IMR-90 (cell line): ENCODE measurements around the gene DGKD. TPM values are rescaled to one million over a fixed set of nuclear protein-coding genes. Genes with fewer than 3 reads are reported as not detected.

Experiments used
- ATAC-seq: fragments of 200-7000 bp; cut with Tn5 transposase; 2 replicates; pipeline ENCODE4 v1.9.1; 2020; ENCODE audit warnings: low read depth, mild to moderate bottlenecking, moderate library complexity
- BruUV-seq: library from RNA; stranded (reverse); fragments of 400-500 nt; replicated peaks from 2 replicates; lab custom pipeline; 2021; lab: Mats Ljungman, UMichigan
- CTCF ChIA-PET: fragments of 300-600 bp; formaldehyde crosslinking; extraction: SDS; loops from one replicate; lab custom pipeline; 2021; ENCODE audit warnings: antibody characterized with exemption; lab: Yijun Ruan, JAX
- POLR2A ChIA-PET: fragments of 300-600 bp; sonication (Branson Sonifier 250); formaldehyde crosslinking; loops from one replicate; lab custom pipeline; 2022; ENCODE audit warnings: antibody characterized with exemption; ENCODE audit not compliant: unreplicated experiment; lab: Charles Lee
- DNase-seq: peaks from one replicate; pipeline ENCODE4 v3.0.0; 2013
- H2AFZ ChIP-seq: replicated peaks from 2 replicates; pipeline ENCODE3; 2013; ENCODE audit warnings: low read length, mild to moderate bottlenecking; ENCODE audit not compliant: poor library complexity
- H2AK5ac ChIP-seq: 2 replicates; pipeline ENCODE4 v1.6.1; 2013; ENCODE audit warnings: low read depth, low read length, inconsistent platforms
- H2AK9ac ChIP-seq: replicated peaks from 2 replicates; pipeline ENCODE3; 2013; ENCODE audit warnings: mild to moderate bottlenecking, low read depth, low read length, moderate library complexity; ENCODE audit not compliant: poor library complexity
- H2BK120ac ChIP-seq: 2 replicates; pipeline ENCODE4 v1.6.1; 2013; ENCODE audit warnings: low read depth, low read length, inconsistent platforms
- H2BK15ac ChIP-seq: 3 replicates; pipeline ENCODE4 v1.6.1; 2013; ENCODE audit warnings: low read depth, low read length, inconsistent platforms
- H2BK20ac ChIP-seq: 2 replicates; pipeline ENCODE4 v1.6.1; 2013; ENCODE audit warnings: low read depth, mild to moderate bottlenecking, inconsistent platforms, low read length, moderate library complexity
- H2BK5ac ChIP-seq: 2 replicates; pipeline ENCODE4 v1.6.1; 2013; ENCODE audit warnings: mild to moderate bottlenecking, low read depth, low read length, inconsistent platforms; ENCODE audit not compliant: poor library complexity, severe bottlenecking
- H3K14ac ChIP-seq: replicated peaks from 2 replicates; pipeline ENCODE4 v1.6.1; 2013; ENCODE audit warnings: low read depth, low read length, inconsistent platforms
- H3K18ac ChIP-seq: 2 replicates; pipeline ENCODE4 v1.6.1; 2013; ENCODE audit warnings: low read depth, low read length, control low read depth
- H3K23ac ChIP-seq: 2 replicates; pipeline ENCODE4 v1.6.1; 2013; ENCODE audit warnings: low read depth, low read length, inconsistent platforms
- H3K27ac ChIP-seq: 2 replicates; pipeline ENCODE4 v1.5.1; 2013; ENCODE audit warnings: mild to moderate bottlenecking, control low read depth, low read length; ENCODE audit not compliant: insufficient read depth
- H3K27me3 ChIP-seq: 2 replicates; pipeline ENCODE4 v1.6.1; 2013; ENCODE audit warnings: low read length; ENCODE audit not compliant: control insufficient read depth, insufficient read depth
- H3K36me3 ChIP-seq: 2 replicates; pipeline ENCODE4 v1.6.1; 2013; ENCODE audit warnings: low read length, mixed read lengths; ENCODE audit not compliant: control insufficient read depth, insufficient read depth
- H3K4ac ChIP-seq: 2 replicates; pipeline ENCODE4 v1.6.1; 2013; ENCODE audit warnings: low read depth, low read length, inconsistent platforms
- H3K4me1 ChIP-seq: 2 replicates; pipeline ENCODE4 v1.6.1; 2013; ENCODE audit warnings: low read length, mixed read lengths; ENCODE audit not compliant: control insufficient read depth, insufficient read depth
- H3K4me2 ChIP-seq: 2 replicates; pipeline ENCODE4 v1.6.1; 2013; ENCODE audit warnings: low read depth, mild to moderate bottlenecking, control low read depth, low read length, moderate library complexity
- H3K4me3 ChIP-seq: 2 replicates; pipeline ENCODE4 v1.5.1; 2013; ENCODE audit warnings: low read depth, mild to moderate bottlenecking, control low read depth, low read length, moderate library complexity; ENCODE audit not compliant: insufficient read depth
- H3K56ac ChIP-seq: 2 replicates; pipeline ENCODE4 v1.6.1; 2013; ENCODE audit warnings: low read length, inconsistent platforms; ENCODE audit not compliant: insufficient read depth; ENCODE audit errors: extremely low read depth
- H3K79me1 ChIP-seq, 2 experiments: 2 replicates each; pipeline ENCODE4 v1.6.1; 2013; ENCODE audit warnings: low read length in 2 of 2, inconsistent platforms in 1 of 2, low read depth in 1 of 2
- H3K9ac ChIP-seq: 2 replicates; pipeline ENCODE4 v1.6.1; 2013; ENCODE audit warnings: low read depth, low read length, control low read depth
- H3K9me1 ChIP-seq: 2 replicates; pipeline ENCODE4 v1.6.1; 2013; ENCODE audit warnings: low read length, inconsistent platforms; ENCODE audit not compliant: insufficient read depth
- H3K9me3 ChIP-seq: 2 replicates; pipeline ENCODE4 v1.6.1; 2013; ENCODE audit warnings: low read length; ENCODE audit not compliant: control insufficient read depth, insufficient read depth
- H4K20me1 ChIP-seq: 2 replicates; pipeline ENCODE4 v1.6.1; 2013; ENCODE audit warnings: low read length, inconsistent platforms; ENCODE audit not compliant: insufficient read depth
- H4K5ac ChIP-seq: 2 replicates; pipeline ENCODE4 v1.6.1; 2013; ENCODE audit warnings: mild to moderate bottlenecking, low read depth, low read length, control low read depth
- H4K8ac ChIP-seq, 2 experiments: 2 replicates each; pipeline ENCODE4 v1.6.1; 2013; ENCODE audit warnings: low read depth in 2 of 2, low read length in 2 of 2, control low read depth in 1 of 2, inconsistent platforms in 1 of 2
- H4K91ac ChIP-seq: 2 replicates; pipeline ENCODE4 v1.6.1; 2013; ENCODE audit warnings: low read depth, low read length, inconsistent platforms; ENCODE audit not compliant: insufficient read depth
- CTCF ChIP-seq: conservative IDR thresholded peaks from 2 replicates; pipeline ENCODE4 v1.5.1; 2012; ENCODE audit warnings: mild to moderate bottlenecking, low read depth, low read length, improper control_type of control experiment
- ELK1 ChIP-seq: fragments of 150-350 bp; IDR thresholded peaks from 2 replicates; pipeline ENCODE4 v1.6.1; 2016; ENCODE audit warnings: low read depth, mild to moderate bottlenecking, low read length, moderate library complexity, borderline replicate concordance
- POLR2A ChIP-seq: IDR thresholded peaks from 2 replicates; pipeline ENCODE4 v1.6.1; 2012; ENCODE audit warnings: mild to moderate bottlenecking, low read depth, low read length
- WGBS, 2 experiments: methylation state at CpG; one replicate each; pipeline versions ENCODE4 v1.1.5 to v1.1.7; 2013; ENCODE audit warnings: missing lambda C conversion rate in 2 of 2; ENCODE audit not compliant: insufficient read length in 1 of 2; ENCODE audit errors: extremely low coverage in 2 of 2; 5-methylcytosine and 5-hydroxymethylcytosine counted together
- dilution Hi-C: fragments of 300-500 bp; cut with HindIII; formaldehyde crosslinking; loops from one replicate; pipeline ENCODE4 v1.14.3; 2018; ENCODE audit warnings: low sequenced_read_pairs; ENCODE audit not compliant: unreplicated experiment
- in situ Hi-C: fragments of 300-500 bp; cut with MboI; formaldehyde crosslinking; loops from 3 replicates; pipeline ENCODE4 v1.14.3; 2019; ENCODE audit warnings: low sequenced_read_pairs, inconsistent platforms, mixed read lengths
- intact Hi-C: fragments of 100-400 bp; cut with micrococcal nuclease; formaldehyde crosslinking; loops from 2 replicates; pipeline ENCODE4 v1.10.0; 2022
- polyA plus RNA-seq, 3 experiments: library from polyadenylated mRNA; depleted of rRNA; stranded (reverse); fragments of >200 nt; gene quantifications; 2 replicates each; pipeline ENCODE4 v1.2.3, GENCODE V29; 2012; ENCODE audit warnings: low replicate concordance in 1 of 3
- total RNA-seq: library from RNA; depleted of rRNA; stranded (reverse); fragments of >200 nt; gene quantifications from 2 replicates; pipeline ENCODE4 v1.2.3, GENCODE V29; 2012

DGKD gene
- total and polyA plus RNA-seq, 2 of the 4 experiments (the other 2 are of a cell fraction) = 6.5 to 10.1 TPM

GRCh38 chr2:233464531-233465240 lies 110.4 kb downstream of the DGKD start:
- Histone ChIP-seq H4K20me1 (no peaks in the 10 kb centered on the region), H2BK5ac (no peak overlapping the region), H3K4me2 (no peak overlapping the region), H3K4me1 (no peaks in the 10 kb centered on the region), H2BK15ac (no peak overlapping the region), H3K9me1 (no peaks in the 10 kb centered on the region), H3K27me3 (no peaks in the 10 kb centered on the region), H2AK5ac (no peak overlapping the region), H3K14ac (no peak overlapping the region), H3K23ac (no peak overlapping the region), H3K36me3 (peaks cover 50% of the 10 kb centered on the region), H4K8ac (no peak overlapping the region), H4K5ac (no peak overlapping the region), H2AFZ (no peak overlapping the region), H3K4ac (no peak overlapping the region), H3K9ac (no peak overlapping the region), H2BK120ac (no peak overlapping the region), H2AK9ac (no peak overlapping the region), H4K91ac (no peak overlapping the region), H3K79me1 (no peaks in the 10 kb centered on the region), H3K4me3 (no peak overlapping the region), H3K27ac (no peak overlapping the region), H2BK20ac (no peak overlapping the region), H3K56ac (no peak overlapping the region), H3K18ac (no peak overlapping the region), H3K9me3 (no peaks in the 10 kb centered on the region)
- DNase-seq (no peak), ATAC-seq (no peak)
- dilution Hi-C loops (no loop called here), intact Hi-C loops (no loop called here), in situ Hi-C loops (loop anchor here (25.0 kb wide), 1 partner anchor 373 kb away; no protein-coding TSS in a partner anchor)
- ChIA-PET POLR2A (no interaction called here), CTCF (no interaction called here)
- WGBS, 2 experiments = 100% methylated on average over 2 of the region's 16 CpGs; no CpG with 5 or more reads in 1 of the 2 experiments
- no TSS peak for BruUV-seq
- TF ChIP-seq POLR2A (no peak), ELK1 (no peak), CTCF (no peak)
